Stimulated activated CD8-positive, alpha-beta memory T cell treated with anti-CD3 and anti-CD28 coated beads, Interleukin-4, amount 100 ng/mL, for 1 hour (primary cell): ENCODE results near the gene KLHDC9.
"Not testable (repeated sequence)": the region's sequence is repeated elsewhere in the genome, so short reads cannot be mapped to it uniquely, and the experiment has no call there.

Experiments
- DNase-seq, 2 donors: peaks; one replicate each; pipeline ENCODE4 v3.0.0-alpha.2; 2020; ENCODE audit warnings: low read depth in 2 of 2, low spot score in 1 of 2

KLHDC9 gene

GRCh38 chr1:161094481-161094880 is 3.7 kb upstream of the KLHDC9 start:
- no peak for DNase-seq

- DNase-seq = no peak
These were observed 2.9 kb upstream of the KLHDC9 start for GRCh38 chr1:161095230-161095629.

GRCh38 chr1:161096015-161096414 is 2.1 kb upstream of the KLHDC9 start:
- no peak for DNase-seq

GRCh38 chr1:161096530-161096929 is 1.6 kb upstream of the KLHDC9 start:
- no peak for DNase-seq

GRCh38 chr1:161099090-161099802 is 1.1 kb downstream of the KLHDC9 start:
- no peak for DNase-seq

GRCh38 chr1:161100556-161100955 is 2.4 kb downstream of the KLHDC9 start:
- no peak for DNase-seq

- DNase-seq = no peak
These were observed 8.3 kb downstream of the KLHDC9 start for GRCh38 chr1:161106431-161106830.

GRCh38 chr1:161111117-161111516 is 13.0 kb downstream of the KLHDC9 start:
- DNase-seq = no peak

GRCh38 chr1:161111527-161111926 is 13.4 kb downstream of the KLHDC9 start:
- no peak for DNase-seq

- DNase-seq = no peak
These were observed 15.8 kb downstream of the KLHDC9 start for GRCh38 chr1:161113915-161114314.

GRCh38 chr1:161114556-161114955 is 16.4 kb downstream of the KLHDC9 start:
- no peak for DNase-seq

GRCh38 chr1:161115132-161115711 is 17.1 kb downstream of the KLHDC9 start:
- DNase-seq = no peak

- DNase-seq = not testable (repeated sequence)
These were observed 17.8 kb downstream of the KLHDC9 start for GRCh38 chr1:161115961-161116360.

GRCh38 chr1:161117759-161118581 is 19.8 kb downstream of the KLHDC9 start, which contains the start of the genes NIT1 and PFDN2:
TSS of gene NIT1 (plus strand) at chr1:161118105. CDS start at chr1:161118177, 72 bp downstream.
TSS of gene PFDN2 (minus strand) at chr1:161118037. CDS start at chr1:161118026, 11 bp downstream.
- DNase-seq = peak; percentile 62 to 65

- DNase-seq = peak in 1 of 2 donors; percentile 13
These were observed 21.1 kb downstream of the KLHDC9 start for GRCh38 chr1:161119092-161119903.

- DNase-seq = no peak
These were observed 23.0 kb downstream of the KLHDC9 start for GRCh38 chr1:161121042-161121650.

- DNase-seq = no peak
These were observed 23.7 kb downstream of the KLHDC9 start for GRCh38 chr1:161121834-161122233.

- no peak for DNase-seq
These were observed 24.8 kb downstream of the KLHDC9 start for GRCh38 chr1:161122967-161123366.

- DNase-seq = no peak
These were observed 29.5 kb downstream of the KLHDC9 start for GRCh38 chr1:161127649-161128048.

- no peak for DNase-seq
These were observed 30.6 kb downstream of the KLHDC9 start for GRCh38 chr1:161128591-161129420.
